VCaP (cell line): ENCODE results near the gene MSL1.

Source experiments
- H3K27ac ChIP-seq: fragments of 450-650 bp; 2 replicates; pipeline ENCODE4 v1.5.1; 2017
- CTCF ChIP-seq: fragments of 450-650 bp; conservative IDR thresholded peaks from 2 replicates; pipeline ENCODE4 v1.5.1; 2017; ENCODE audit warnings: mild to moderate bottlenecking, moderate library complexity

Gene MSL1

DNA sequence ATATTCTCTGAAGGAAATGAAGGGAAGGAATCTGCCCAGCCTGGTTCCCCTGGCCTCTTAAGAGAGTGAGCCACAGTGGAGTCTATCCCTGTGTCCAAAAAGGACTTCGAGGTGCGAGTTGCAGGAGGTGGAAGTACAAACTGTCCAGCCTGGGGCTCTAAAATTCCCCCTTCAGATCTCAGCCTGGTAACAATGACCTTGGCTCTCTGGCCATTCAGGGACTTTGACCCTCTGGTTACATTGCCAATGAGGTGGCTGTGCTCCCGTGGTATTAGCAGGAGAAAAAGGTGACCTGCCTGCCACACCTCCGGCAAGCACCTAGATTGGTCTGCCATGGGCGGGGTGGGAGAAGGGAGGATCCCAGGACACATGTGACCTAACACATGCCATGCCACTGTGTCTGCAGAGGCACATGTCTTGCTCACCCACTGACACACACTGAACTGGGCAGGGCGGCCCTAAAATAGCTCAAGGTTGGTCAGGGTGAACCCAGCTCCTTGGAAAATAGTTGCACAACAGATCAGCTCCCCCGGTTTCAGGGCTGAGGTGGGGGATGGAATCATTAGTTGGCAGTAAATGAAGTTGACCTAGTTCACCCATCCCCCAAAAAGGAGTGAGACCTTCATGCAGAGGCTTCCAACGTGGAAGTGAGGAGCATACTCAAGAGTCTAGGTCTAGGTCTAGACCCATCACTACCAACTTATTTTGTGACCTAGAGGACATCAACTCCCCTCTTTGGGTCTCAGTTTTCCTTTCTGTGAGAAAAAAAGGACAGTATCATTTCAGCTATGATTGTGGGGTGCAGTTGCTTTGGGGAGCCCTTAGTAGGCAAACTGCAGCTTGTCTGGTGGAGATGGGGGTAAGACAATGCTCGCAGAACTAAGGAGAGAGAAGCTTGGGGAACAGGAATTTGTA is 23.6 kb upstream of the MSL1 start:
- H3K27ac ChIP-seq = peak overlapping the region; percentile 75
- TF ChIP-seq CTCF = no peak

DNA sequence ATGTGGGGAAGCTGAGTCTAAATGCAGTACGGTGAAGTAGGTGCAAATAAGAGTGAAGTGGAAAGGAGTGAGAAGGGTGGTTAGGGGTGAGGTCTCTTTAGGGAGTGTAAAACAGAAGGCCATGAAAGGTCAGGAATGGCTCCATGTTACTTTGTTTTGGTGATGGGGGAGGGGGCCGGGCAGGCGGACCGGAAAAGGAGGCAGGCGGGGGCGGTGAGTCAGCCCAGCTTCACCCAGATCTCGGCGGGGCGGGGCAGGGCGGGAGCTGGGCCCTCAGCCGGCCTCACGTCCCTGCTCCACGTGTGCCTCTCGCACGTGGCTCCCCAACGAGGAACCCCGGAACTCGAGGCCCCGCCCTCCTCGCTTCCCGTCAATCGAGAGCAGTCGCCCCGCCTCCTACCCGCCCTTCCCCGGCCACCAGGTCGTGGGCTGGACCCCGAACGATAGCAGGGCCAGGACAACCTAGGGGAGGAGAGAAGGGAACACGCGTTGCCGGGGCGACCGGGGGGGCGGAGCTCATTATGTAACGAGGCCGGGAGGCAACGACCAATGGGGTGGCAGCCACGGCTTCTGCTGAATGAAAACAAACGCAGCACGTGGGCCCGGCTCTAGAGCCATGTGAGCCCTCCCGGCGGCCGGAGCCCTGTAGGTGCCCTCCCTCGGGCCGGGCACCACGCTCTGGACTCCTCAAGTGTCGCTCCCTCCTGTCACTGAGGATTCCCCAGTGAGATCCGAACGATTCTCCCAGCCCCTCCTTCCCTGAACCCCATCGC is 22.7 kb upstream of the MSL1 start:
- peak overlapping the region; percentile 75 for H3K27ac ChIP-seq
- TF ChIP-seq CTCF = no peak

DNA sequence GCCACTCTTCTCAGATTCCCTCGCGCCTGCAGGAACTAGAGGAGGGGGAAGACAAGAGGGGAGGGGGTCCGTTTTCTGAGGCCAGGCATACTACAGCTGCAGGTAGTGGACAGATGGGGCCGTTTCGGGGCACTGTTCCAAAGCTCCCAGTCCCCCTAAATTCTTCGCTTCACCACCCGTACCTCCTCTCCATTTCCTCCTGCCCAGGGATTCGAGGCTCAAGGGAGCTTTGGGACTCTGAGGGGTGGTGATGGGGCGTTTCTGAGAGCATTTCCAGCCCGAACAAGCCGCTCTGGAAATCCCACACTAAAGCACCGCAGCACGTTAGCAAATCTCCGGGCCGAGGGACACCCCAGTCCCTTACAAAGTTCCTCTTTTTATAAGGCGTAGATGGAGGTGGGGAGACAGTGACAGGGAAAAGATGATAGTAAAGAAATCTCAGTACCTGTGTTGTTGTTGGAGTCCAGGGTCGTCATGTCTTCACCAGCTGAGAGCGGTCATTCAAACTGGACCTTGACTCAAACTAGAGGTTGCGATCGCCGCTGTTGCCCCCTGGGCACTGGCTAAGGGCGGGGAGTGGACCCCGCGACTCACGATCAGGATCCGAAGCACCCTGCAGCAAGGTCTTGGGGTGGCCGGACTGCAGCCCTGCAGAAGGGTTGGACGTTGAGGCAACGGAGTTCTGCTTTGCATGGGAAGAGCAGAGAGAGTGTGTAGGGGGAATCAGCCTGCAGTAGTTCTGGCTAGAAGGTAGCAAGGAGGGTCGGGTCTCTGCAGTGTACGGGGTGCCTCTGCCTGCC is 22.0 kb upstream of the MSL1 start:
- TF ChIP-seq CTCF = no peak
- peak overlapping the region; percentile 75 for H3K27ac ChIP-seq

GRCh38 chr17:40100419-40100668 is 21.4 kb upstream of the MSL1 start, which contains the start of gene NR1D1:
Gene NR1D1, minus strand, starts transcription at chr17:40100589. Its CDS starts 495 bp downstream, at chr17:40100094.
- peak within 1 kb of the TSS; percentile 75 for H3K27ac ChIP-seq
- TF ChIP-seq CTCF = no peak

GRCh38 chr17:40100669-40101366 is 21.0 kb upstream of the MSL1 start:
- peak overlapping the region; percentile 75 for H3K27ac ChIP-seq
- no peak for TF ChIP-seq CTCF

DNA sequence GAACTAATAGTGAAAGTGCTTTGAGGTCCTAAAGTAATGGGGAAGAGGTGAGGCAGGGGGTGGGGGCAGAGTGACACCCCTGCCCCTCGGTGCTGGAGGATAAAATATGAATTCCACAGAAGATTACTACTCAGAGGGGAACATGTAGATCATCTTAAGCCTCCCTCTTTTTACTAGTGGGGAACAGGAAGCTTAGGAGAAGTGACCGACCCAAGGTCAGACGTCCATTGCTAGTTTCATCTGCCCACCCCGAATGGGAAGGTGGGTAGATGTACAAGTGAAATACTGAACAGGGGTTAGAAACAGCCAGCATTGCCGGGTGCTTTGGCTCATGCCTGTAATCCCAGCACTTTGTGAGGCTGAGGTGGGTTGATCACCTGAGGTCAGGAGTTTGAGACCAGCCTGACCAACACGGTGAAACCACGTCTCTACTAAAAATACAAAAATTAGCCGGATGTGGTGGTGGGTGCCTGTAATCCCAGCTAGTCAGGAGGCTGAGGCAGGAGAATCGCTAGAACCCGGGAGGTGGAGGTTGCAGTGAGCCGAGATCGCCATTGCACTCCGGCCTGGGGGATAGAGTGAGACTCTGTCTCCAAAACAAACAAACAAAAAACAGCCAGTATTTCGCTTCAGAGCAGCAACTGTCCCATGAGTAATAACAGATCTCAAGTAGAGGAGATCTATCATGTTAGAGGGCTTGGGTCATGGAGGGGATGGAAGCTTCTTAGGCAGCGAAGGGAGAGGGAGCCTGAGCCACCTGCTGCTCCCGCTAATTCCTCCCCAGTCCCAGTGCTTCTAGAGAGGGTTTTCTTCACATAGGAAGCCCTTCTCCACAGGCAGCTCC is 20.2 kb upstream of the MSL1 start:
- TF ChIP-seq CTCF = no peak
- H3K27ac ChIP-seq = peak overlapping the region; percentile 75
